ENCODE data around the gene AURKAIP1.

DNA sequence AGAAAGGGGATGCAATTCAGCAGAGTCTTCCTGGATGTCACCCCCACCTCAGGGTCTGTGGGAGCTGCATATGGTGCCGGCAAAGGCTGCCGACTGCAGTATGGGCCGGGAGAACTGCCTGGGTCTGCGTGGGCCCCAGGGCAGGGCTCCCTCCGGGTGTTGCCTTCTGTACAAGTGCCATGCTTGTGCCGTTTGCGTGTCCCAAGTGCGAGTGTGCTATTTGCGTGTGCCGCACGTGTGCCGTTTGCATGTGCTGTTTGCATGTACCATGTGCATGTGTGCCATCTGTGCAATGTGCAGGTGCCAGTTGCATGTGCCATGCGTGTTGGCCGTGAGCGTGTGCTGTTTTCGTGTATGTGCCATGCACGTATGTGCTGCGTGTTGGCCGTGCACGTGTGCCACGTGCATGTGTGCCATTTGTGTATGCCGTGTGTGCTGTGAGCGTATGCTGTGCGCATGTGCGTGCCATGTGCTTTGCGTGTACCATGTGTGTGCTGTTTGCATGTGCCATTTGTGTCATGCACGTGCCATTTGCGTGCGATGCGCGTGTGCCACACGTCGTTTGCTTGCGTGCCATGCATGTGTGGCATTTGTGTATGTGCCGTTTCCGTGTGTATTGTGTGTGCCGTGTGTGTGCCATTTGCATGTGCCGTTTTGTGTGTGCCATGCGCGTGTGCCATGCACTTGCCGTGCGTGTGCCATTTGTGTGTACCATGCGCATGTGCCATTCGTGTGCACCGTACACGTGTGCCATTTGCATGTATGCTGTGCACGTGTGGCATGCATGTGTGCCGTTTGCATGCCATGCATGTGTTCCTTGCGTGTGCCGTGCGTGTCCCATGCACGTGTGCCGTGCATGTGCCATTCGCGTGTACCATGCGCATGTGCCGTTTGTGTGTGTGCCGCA is 45.5 kb downstream of the AURKAIP1 start:
- TF ChIP-seq POLR2AphosphoS5 (IDR thresholded peaks at IDR 0.05; ENCODE audit: low read depth, low read length) (no peak; the same call in 1 of the 2 replicates), SIN3A (IDR thresholded peaks at IDR 0.05; ENCODE audit: borderline replicate concordance, insufficient read depth, low read length) (no peak), TAF1 (IDR thresholded peaks at IDR 0.05; ENCODE audit: borderline replicate concordance, insufficient read depth, low read length) (no peak)
- TF ChIP-seq, protein P1, sequence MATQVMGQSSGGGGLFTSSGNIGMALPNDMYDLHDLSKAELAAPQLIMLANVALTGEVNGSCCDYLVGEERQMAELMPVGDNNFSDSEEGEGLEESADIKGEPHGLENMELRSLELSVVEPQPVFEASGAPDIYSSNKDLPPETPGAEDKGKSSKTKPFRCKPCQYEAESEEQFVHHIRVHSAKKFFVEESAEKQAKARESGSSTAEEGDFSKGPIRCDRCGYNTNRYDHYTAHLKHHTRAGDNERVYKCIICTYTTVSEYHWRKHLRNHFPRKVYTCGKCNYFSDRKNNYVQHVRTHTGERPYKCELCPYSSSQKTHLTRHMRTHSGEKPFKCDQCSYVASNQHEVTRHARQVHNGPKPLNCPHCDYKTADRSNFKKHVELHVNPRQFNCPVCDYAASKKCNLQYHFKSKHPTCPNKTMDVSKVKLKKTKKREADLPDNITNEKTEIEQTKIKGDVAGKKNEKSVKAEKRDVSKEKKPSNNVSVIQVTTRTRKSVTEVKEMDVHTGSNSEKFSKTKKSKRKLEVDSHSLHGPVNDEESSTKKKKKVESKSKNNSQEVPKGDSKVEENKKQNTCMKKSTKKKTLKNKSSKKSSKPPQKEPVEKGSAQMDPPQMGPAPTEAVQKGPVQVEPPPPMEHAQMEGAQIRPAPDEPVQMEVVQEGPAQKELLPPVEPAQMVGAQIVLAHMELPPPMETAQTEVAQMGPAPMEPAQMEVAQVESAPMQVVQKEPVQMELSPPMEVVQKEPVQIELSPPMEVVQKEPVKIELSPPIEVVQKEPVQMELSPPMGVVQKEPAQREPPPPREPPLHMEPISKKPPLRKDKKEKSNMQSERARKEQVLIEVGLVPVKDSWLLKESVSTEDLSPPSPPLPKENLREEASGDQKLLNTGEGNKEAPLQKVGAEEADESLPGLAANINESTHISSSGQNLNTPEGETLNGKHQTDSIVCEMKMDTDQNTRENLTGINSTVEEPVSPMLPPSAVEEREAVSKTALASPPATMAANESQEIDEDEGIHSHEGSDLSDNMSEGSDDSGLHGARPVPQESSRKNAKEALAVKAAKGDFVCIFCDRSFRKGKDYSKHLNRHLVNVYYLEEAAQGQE (IDR thresholded peaks at IDR 0.05; ENCODE audit: insufficient read depth in 1 of 2, low read depth in 2 of 2, low read length in 2 of 2): no peak

Data from PFSK-1 (cell line).